ENCODE data around the gene C5. TPM values are rescaled to one million over a fixed set of nuclear protein-coding genes. Genes with fewer than 3 reads are reported as not detected.

C5 gene
- total RNA-seq, 1 experiment from 2014 or later, result 0.66 TPM

DNA sequence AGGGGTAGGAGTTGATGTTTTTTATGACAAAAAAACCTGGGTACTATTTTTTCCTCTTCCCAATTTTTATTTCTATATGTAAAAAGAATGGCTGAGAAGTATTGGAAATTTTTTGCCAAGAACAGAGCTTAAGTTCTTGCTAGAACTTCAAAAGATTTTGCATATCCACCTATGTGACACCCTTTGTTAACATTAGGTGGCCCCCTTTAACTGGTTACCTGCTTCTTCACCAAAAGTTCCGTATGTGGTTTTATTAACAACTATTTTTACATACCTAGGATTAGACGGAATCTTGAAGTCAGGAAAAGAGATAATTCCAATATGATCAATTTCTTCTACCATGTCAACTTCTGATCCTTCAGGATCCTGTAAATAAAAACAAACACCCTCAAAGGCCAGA is 15.5 kb downstream of the C5 start:
- no peak overlapping the region for H3K27ac ChIP-seq (ENCODE audit: low read depth, low read length)
- intact Hi-C loops (cut with micrococcal nuclease), result no loop called here
- H3K9me3 ChIP-seq (ENCODE audit: control insufficient read depth in 1 of 2, insufficient read depth in 1 of 2, low read depth in 1 of 2, low read length in 2 of 2), result no peaks in the 10 kb centered on the region
- CTCF ChIA-PET, result interaction anchor here (1.2 to 2.3 kb wide), 2 partner anchors 11 to 25 kb away, joined by 3 to 19 read pairs; no protein-coding TSS in a partner anchor
- H3K4me1 ChIP-seq (ENCODE audit: control insufficient read depth in 1 of 2, insufficient read depth in 2 of 2, low read length in 2 of 2), result peaks cover 4 to 7% of the 10 kb centered on the region in 2 experiments; a peak in 3 of 4 replicates
- no peak overlapping the region for H3K9ac ChIP-seq (ENCODE audit: low read length)
- no peaks in the 10 kb centered on the region for H3K9me2 ChIP-seq (ENCODE audit: insufficient read depth)
- no peak overlapping the region for H3K4me3 ChIP-seq (replicated peaks in 1 of 2; ENCODE audit: low read depth in 1 of 2, low read length in 2 of 2)
- RAD21 ChIA-PET (ENCODE audit: low non-redundant PET in 1 of 2, low total read pairs in 2 of 2, uncharacterized antibody in 2 of 2, unreplicated experiment in 2 of 2), result no interaction called here
- H3K27me3 ChIP-seq (ENCODE audit: insufficient read depth, low read length), result no peaks in the 10 kb centered on the region
- DNase-seq (ENCODE audit: low read depth, low spot score), result no peak
- no peak for TF ChIP-seq JUND (IDR thresholded peaks at IDR 0.05)
- TF ChIP-seq ZFX (IDR thresholded peaks at IDR 0.05), result no peak
- no peak for TF ChIP-seq EZH2phosphoT487 (IDR thresholded peaks at IDR 0.05; ENCODE audit: borderline replicate concordance)
- no peak for TF ChIP-seq SRF (IDR thresholded peaks at IDR 0.05; ENCODE audit: low read depth)
- no peak for TF ChIP-seq POLR2AphosphoS5 (IDR thresholded peaks at IDR 0.05; ENCODE audit: low read depth, low read length)
- TF ChIP-seq TCF7L2 (IDR thresholded peaks at IDR 0.05; ENCODE audit: borderline replicate concordance, extremely low read depth, insufficient read depth, insufficient read length), result no peak
- TF ChIP-seq, protein P1, sequence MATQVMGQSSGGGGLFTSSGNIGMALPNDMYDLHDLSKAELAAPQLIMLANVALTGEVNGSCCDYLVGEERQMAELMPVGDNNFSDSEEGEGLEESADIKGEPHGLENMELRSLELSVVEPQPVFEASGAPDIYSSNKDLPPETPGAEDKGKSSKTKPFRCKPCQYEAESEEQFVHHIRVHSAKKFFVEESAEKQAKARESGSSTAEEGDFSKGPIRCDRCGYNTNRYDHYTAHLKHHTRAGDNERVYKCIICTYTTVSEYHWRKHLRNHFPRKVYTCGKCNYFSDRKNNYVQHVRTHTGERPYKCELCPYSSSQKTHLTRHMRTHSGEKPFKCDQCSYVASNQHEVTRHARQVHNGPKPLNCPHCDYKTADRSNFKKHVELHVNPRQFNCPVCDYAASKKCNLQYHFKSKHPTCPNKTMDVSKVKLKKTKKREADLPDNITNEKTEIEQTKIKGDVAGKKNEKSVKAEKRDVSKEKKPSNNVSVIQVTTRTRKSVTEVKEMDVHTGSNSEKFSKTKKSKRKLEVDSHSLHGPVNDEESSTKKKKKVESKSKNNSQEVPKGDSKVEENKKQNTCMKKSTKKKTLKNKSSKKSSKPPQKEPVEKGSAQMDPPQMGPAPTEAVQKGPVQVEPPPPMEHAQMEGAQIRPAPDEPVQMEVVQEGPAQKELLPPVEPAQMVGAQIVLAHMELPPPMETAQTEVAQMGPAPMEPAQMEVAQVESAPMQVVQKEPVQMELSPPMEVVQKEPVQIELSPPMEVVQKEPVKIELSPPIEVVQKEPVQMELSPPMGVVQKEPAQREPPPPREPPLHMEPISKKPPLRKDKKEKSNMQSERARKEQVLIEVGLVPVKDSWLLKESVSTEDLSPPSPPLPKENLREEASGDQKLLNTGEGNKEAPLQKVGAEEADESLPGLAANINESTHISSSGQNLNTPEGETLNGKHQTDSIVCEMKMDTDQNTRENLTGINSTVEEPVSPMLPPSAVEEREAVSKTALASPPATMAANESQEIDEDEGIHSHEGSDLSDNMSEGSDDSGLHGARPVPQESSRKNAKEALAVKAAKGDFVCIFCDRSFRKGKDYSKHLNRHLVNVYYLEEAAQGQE (IDR thresholded peaks at IDR 0.05; ENCODE audit: low read depth), result no peak
- no peak for TF ChIP-seq CEBPB (IDR thresholded peaks at IDR 0.05; ENCODE audit: low read depth)
- TF ChIP-seq, protein P2, sequence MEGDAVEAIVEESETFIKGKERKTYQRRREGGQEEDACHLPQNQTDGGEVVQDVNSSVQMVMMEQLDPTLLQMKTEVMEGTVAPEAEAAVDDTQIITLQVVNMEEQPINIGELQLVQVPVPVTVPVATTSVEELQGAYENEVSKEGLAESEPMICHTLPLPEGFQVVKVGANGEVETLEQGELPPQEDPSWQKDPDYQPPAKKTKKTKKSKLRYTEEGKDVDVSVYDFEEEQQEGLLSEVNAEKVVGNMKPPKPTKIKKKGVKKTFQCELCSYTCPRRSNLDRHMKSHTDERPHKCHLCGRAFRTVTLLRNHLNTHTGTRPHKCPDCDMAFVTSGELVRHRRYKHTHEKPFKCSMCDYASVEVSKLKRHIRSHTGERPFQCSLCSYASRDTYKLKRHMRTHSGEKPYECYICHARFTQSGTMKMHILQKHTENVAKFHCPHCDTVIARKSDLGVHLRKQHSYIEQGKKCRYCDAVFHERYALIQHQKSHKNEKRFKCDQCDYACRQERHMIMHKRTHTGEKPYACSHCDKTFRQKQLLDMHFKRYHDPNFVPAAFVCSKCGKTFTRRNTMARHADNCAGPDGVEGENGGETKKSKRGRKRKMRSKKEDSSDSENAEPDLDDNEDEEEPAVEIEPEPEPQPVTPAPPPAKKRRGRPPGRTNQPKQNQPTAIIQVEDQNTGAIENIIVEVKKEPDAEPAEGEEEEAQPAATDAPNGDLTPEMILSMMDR (IDR thresholded peaks at IDR 0.05 in 2 of 3, conservative IDR thresholded peaks at IDR 0.05 in 1 of 3; ENCODE audit: borderline replicate concordance in 1 of 3, insufficient read depth in 1 of 3, low read depth in 2 of 3, low read length in 2 of 3), result 0 out of 6 replicates have a peak, but pooled peaks have one; percentile 8 to 14 (median 10)
- TF ChIP-seq RAD21 (IDR thresholded peaks at IDR 0.05; ENCODE audit: low read depth), result peak; percentile 21; the same call in 1 of the 2 replicates
- no peak for TF ChIP-seq ZNF274 (IDR thresholded peaks at IDR 0.05; ENCODE audit: low read depth, low read length)
- TF ChIP-seq SIN3A (IDR thresholded peaks at IDR 0.05; ENCODE audit: low read depth), result no peak
- no peak for TF ChIP-seq FOSL1 (IDR thresholded peaks at IDR 0.05; ENCODE audit: low read depth)
- TF ChIP-seq SP1 (IDR thresholded peaks at IDR 0.05; ENCODE audit: low read depth), result no peak
- TF ChIP-seq, protein P3, sequence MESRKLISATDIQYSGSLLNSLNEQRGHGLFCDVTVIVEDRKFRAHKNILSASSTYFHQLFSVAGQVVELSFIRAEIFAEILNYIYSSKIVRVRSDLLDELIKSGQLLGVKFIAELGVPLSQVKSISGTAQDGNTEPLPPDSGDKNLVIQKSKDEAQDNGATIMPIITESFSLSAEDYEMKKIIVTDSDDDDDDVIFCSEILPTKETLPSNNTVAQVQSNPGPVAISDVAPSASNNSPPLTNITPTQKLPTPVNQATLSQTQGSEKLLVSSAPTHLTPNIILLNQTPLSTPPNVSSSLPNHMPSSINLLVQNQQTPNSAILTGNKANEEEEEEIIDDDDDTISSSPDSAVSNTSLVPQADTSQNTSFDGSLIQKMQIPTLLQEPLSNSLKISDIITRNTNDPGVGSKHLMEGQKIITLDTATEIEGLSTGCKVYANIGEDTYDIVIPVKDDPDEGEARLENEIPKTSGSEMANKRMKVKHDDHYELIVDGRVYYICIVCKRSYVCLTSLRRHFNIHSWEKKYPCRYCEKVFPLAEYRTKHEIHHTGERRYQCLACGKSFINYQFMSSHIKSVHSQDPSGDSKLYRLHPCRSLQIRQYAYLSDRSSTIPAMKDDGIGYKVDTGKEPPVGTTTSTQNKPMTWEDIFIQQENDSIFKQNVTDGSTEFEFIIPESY (IDR thresholded peaks at IDR 0.05; ENCODE audit: extremely low read depth, insufficient replicate concordance, low read length), result no peak
- TF ChIP-seq, protein P4, sequence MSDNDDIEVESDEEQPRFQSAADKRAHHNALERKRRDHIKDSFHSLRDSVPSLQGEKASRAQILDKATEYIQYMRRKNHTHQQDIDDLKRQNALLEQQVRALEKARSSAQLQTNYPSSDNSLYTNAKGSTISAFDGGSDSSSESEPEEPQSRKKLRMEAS (IDR thresholded peaks at IDR 0.05), result no peak
- TF ChIP-seq, protein P5, sequence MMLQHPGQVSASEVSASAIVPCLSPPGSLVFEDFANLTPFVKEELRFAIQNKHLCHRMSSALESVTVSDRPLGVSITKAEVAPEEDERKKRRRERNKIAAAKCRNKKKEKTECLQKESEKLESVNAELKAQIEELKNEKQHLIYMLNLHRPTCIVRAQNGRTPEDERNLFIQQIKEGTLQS (IDR thresholded peaks at IDR 0.05), result no peak
- H4K20me1 ChIP-seq (ENCODE audit: insufficient read depth), result no peaks in the 10 kb centered on the region
- H2AFZ ChIP-seq (ENCODE audit: low read depth, low read length, poor library complexity, severe bottlenecking), result peak overlapping the region; percentile 40
- no TSS peak for BruUV-seq (replicated peaks)
- H3K4me2 ChIP-seq (ENCODE audit: low read length), result no peak overlapping the region
- no peak for ATAC-seq
- H3K36me3 ChIP-seq (ENCODE audit: control insufficient read depth in 1 of 2, insufficient read depth in 2 of 2, low read length in 2 of 2), result no peaks in the 10 kb centered on the region
- H3K79me2 ChIP-seq (ENCODE audit: insufficient read depth, low read length), result no peaks in the 10 kb centered on the region
- POLR2A ChIA-PET, result no interaction called here

Data from HCT116 (cell line).